GM12878 (cell line): Measurements from ENCODE around the gene GPR26. TPM values are rescaled to one million over a fixed set of nuclear protein-coding genes. Genes with fewer than 3 reads are reported as not detected.

Experiments used
- ATAC-seq: fragments of 200-7000 bp; cut with Tn5 transposase; 3 replicates; pipeline ENCODE4 v1.9.1; 2020; ENCODE audit warnings: mild to moderate bottlenecking, moderate library complexity
- BruUV-seq: library from RNA; stranded (reverse); fragments of 400-500 nt; replicated peaks from 2 replicates; lab custom pipeline; 2021; lab: Mats Ljungman, UMichigan
- CTCF ChIA-PET: fragments of 300-600 bp; sonication (Branson Sonifier 250); formaldehyde crosslinking; extraction: SDS; loops from one replicate; lab custom pipeline; 2021; ENCODE audit warnings: inconsistent platforms; lab: Yijun Ruan, JAX
- POLR2A ChIA-PET: fragments of 350-600 bp; formaldehyde crosslinking; extraction: SDS; loops from one replicate; lab custom pipeline; 2021; ENCODE audit warnings: inconsistent platforms; lab: Charles Lee
- RAD21 ChIA-PET: fragments of 300-600 bp; sonication (Branson Sonifier 250); formaldehyde crosslinking; loops from one replicate; lab custom pipeline; 2023; ENCODE audit warnings: antibody characterized with exemption; ENCODE audit not compliant: unreplicated experiment; lab: Charles Lee
- SMC1A ChIA-PET: fragments of 300-600 bp; sonication (Branson Sonifier 250); formaldehyde crosslinking; loops from one replicate; lab custom pipeline; 2023; ENCODE audit not compliant: unreplicated experiment, uncharacterized antibody; lab: Charles Lee
- DNase-seq: peaks from one replicate; pipeline ENCODE4 v3.0.0-alpha.2; 2011; ENCODE audit warnings: low read depth, low spot score
- FAIRE-seq: peaks from 3 replicates; lab custom pipeline; 2011; peaks lifted over from hg19 to GRCh38; lab: Jason Lieb, UNC
- H2AFZ ChIP-seq: 2 replicates; pipeline ENCODE4 v1.6.0; 2011; ENCODE audit warnings: low read depth, low read length, control low read depth; ENCODE audit not compliant: control insufficient read depth
- H3K27ac ChIP-seq: 2 replicates; pipeline ENCODE4 v1.5.1; 2011; ENCODE audit warnings: control low read depth; ENCODE audit not compliant: control insufficient read depth, insufficient read depth
- H3K27me3 ChIP-seq, 2 experiments: replicated peaks in 1 of 2; 2 replicates each; pipeline versions ENCODE4 v1.6.0 to v1.6.1; 2011; ENCODE audit warnings: low read length in 1 of 2; ENCODE audit not compliant: control insufficient read depth in 2 of 2, insufficient read depth in 2 of 2
- H3K36me3 ChIP-seq, 2 experiments: 2 replicates each; pipeline ENCODE4 v1.5.1; 2011; ENCODE audit warnings: low read length in 1 of 2; ENCODE audit not compliant: control insufficient read depth in 2 of 2, insufficient read depth in 2 of 2
- H3K4me1 ChIP-seq: 2 replicates; pipeline ENCODE4 v1.6.1; 2011; ENCODE audit warnings: mild to moderate bottlenecking, low read length, moderate library complexity, mixed read lengths; ENCODE audit not compliant: control insufficient read depth, insufficient read depth
- H3K4me2 ChIP-seq: 2 replicates; pipeline ENCODE4 v1.6.0; 2011; ENCODE audit warnings: control low read depth; ENCODE audit not compliant: control insufficient read depth, insufficient read depth
- H3K4me3 ChIP-seq: fragments of 200-600 bp; sonication (generic); 2 replicates; pipeline ENCODE4 v1.5.1; 2016
- H3K79me2 ChIP-seq: 2 replicates; pipeline ENCODE4 v1.6.0; 2011; ENCODE audit warnings: low read length; ENCODE audit not compliant: control insufficient read depth, insufficient read depth
- H3K9ac ChIP-seq: 2 replicates; pipeline ENCODE4 v1.8.0; 2011; ENCODE audit warnings: low read length, control low read depth, mixed read lengths; ENCODE audit not compliant: control insufficient read depth, insufficient read depth
- H3K9me3 ChIP-seq: replicated peaks from 3 replicates; pipeline ENCODE4 v1.5.1; 2011; ENCODE audit warnings: mild to moderate bottlenecking, low read length; ENCODE audit not compliant: control insufficient read depth, insufficient read depth
- H4K20me1 ChIP-seq: 2 replicates; pipeline ENCODE4 v1.6.0; 2011; ENCODE audit not compliant: control insufficient read depth, insufficient read depth
- BMI1 ChIP-seq: fragments of 450-650 bp; IDR thresholded peaks from 2 replicates; pipeline ENCODE4 v1.6.1; 2016; ENCODE audit warnings: mild to moderate bottlenecking, moderate library complexity, borderline replicate concordance
- CBX3 ChIP-seq: fragments of 200-600 bp; sonication (generic); IDR thresholded peaks from 2 replicates; pipeline ENCODE4 v1.6.1; 2016; ENCODE audit warnings: low read depth, borderline replicate concordance
- EGR1 ChIP-seq, 2 experiments: IDR thresholded peaks; 1 replicate in 1 of 2; 2 replicates in 1 of 2; pipeline ENCODE4 v1.6.1; 2011 to 2012; ENCODE audit warnings: low read depth in 2 of 2, low read length in 2 of 2, borderline replicate concordance in 1 of 2, mild to moderate bottlenecking in 1 of 2, moderate library complexity in 1 of 2
- NR2C1 ChIP-seq: fragments of 450-650 bp; IDR thresholded peaks from 2 replicates; pipeline ENCODE4 v1.6.1; 2017; ENCODE audit warnings: antibody characterized with exemption, mild to moderate bottlenecking, moderate library complexity
- RUNX3 ChIP-seq: IDR thresholded peaks from 2 replicates; pipeline ENCODE4 v1.6.1; 2012; ENCODE audit warnings: low read length, inconsistent platforms
- TCF12 ChIP-seq: IDR thresholded peaks from 2 replicates; pipeline ENCODE4 v1.6.1; 2011; ENCODE audit warnings: low read depth, mild to moderate bottlenecking, low read length
- YY1 ChIP-seq: IDR thresholded peaks from 2 replicates; pipeline ENCODE4 v1.6.1; 2011; ENCODE audit warnings: low read depth, mild to moderate bottlenecking, low read length
- ZNF24 ChIP-seq: fragments of 450-650 bp; IDR thresholded peaks from 2 replicates; pipeline ENCODE4 v1.6.1; 2017; ENCODE audit warnings: antibody characterized with exemption, mild to moderate bottlenecking
- WGBS: methylation state at CpG from one replicate; pipeline ENCODE4 v1.1.6; 2016; ENCODE audit warnings: low lambda C conversion rate; ENCODE audit not compliant: insufficient replicate concordance, insufficient coverage; ENCODE audit errors: missing lambda C conversion rate; 5-methylcytosine and 5-hydroxymethylcytosine counted together
- in situ Hi-C: fragments of 300-500 bp; cut with MboI; formaldehyde crosslinking; loops from 9 replicates; pipeline ENCODE4 v1.14.3; 2018; ENCODE audit warnings: mixed read lengths
- intact Hi-C: fragments of 100-400 bp; cut with micrococcal nuclease; formaldehyde crosslinking; loops from one replicate; pipeline ENCODE4 v1.14.2; 2022; ENCODE audit not compliant: unreplicated experiment
- polyA plus RNA-seq, 11 experiments: library from polyadenylated mRNA; depleted of rRNA in 4 of 11; unstranded in 6 of 11; stranded (reverse) in 5 of 11; fragments of >200 nt; fragmentation: Nextera tagmentation in 4 of 11; fragmentation: Illumina TruSeq in 1 of 11; extraction: Ambion mirVana in 4 of 11; extraction: Trizol in 1 of 11; gene quantifications; 1 replicate in 1 of 11; 2 replicates in 10 of 11; pipeline versions ENCODE4 v1.2.1 to v1.2.3, GENCODE V29; 2011 to 2016; ENCODE audit warnings: inconsistent platforms in 2 of 11, missing spikeins in 2 of 11, low read depth in 1 of 11
- total RNA-seq, 4 experiments: library from RNA; depleted of rRNA in 3 of 4; stranded (reverse); fragments of >200 nt in 3 of 4; fragmentation: Illumina TruSeq in 1 of 4; extraction: Trizol in 1 of 4; gene quantifications; 2 replicates each; pipeline versions ENCODE4 v1.2.1 to v1.2.3, GENCODE V29; 2013 to 2021

Gene GPR26
- total and polyA plus RNA-seq, 10 of the 15 experiments (the other 5 are each of a cell fraction or from before 2014, with no cell fraction given) = 0.01 to 0.03 TPM; not detected in 8

DNA sequence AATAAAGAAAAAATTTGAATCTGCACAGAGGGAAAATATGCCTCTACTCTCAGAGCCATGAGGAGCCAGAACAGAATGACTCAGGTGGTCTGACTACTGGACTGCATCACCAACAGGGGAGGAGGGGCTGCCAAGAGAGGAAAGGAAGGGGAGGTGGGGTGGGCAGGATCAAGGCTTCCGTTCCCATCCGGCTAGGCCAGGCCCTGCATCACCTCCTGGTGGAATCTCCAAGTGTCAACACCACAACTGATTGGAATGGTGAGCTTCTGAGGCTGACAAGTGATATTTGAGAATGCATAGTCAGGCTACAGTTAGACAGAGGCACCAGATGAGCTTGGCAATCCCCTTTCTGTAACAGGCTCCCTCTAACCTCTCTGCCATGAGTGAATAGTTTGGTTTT, 10.4 kb upstream of the GPR26 start:
- H3K9me3 ChIP-seq = no peaks in the 10 kb centered on the region
- no peaks in the 10 kb centered on the region for H3K79me2 ChIP-seq
- no peak for TF ChIP-seq TCF12
- no peak for TF ChIP-seq RUNX3
- no peak for TF ChIP-seq EGR1 (IDR thresholded peaks at IDR 0.05; ENCODE audit: borderline replicate concordance in 1 of 2, low read depth in 2 of 2, low read length in 2 of 2)
- TF ChIP-seq CBX3 = no peak
- H4K20me1 ChIP-seq = no peaks in the 10 kb centered on the region
- ChIA-PET RAD21 (no interaction called here), SMC1A (interaction anchor here (0.6 kb wide), 1 partner anchor 203 kb away, joined by 4 read pairs; no protein-coding TSS in a partner anchor), CTCF (no interaction called here), POLR2A (no interaction called here)
- H3K27ac ChIP-seq = no peak overlapping the region
- no peaks in the 10 kb centered on the region for H3K36me3 ChIP-seq
- intact Hi-C loops (no loop called here), in situ Hi-C loops (no loop called here)
- no peak for ATAC-seq
- no peak overlapping the region for H2AFZ ChIP-seq
- BruUV-seq = no TSS peak
- peaks cover 0 to 3% of the 10 kb centered on the region in 2 experiments; a peak in 2 of 4 replicates for H3K27me3 ChIP-seq
- H3K9ac ChIP-seq = no peak overlapping the region
- no peak for DNase-seq
- no peaks in the 10 kb centered on the region for H3K4me1 ChIP-seq
- 0% methylated on average over 2 of the region's 2 CpGs for WGBS
- H3K4me3 ChIP-seq = no peak overlapping the region
- no peak for FAIRE-seq
- no peak overlapping the region for H3K4me2 ChIP-seq

DNA sequence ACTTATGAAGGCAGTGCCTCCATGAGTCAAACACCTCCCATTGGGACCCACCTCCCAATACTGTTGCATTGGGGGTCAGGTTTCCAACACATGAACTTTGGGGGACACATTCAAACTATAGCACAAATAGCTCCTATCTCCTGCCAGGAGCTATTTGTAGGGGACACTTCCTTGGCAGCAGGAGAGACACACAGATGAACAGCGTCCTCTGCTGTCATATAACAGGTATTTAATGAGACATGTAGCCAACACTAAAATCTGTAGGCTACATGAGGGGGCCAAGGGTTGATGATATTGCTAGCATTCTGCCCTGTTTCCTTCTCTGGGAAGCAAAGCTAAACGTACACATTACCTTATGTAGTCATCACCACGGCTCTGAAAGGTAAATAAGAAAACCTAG, 2.6 kb upstream of the GPR26 start:
- DNase-seq (no peak), FAIRE-seq (no peak), ATAC-seq (no peak)
- Histone ChIP-seq H3K9ac (no peak overlapping the region), H2AFZ (no peak overlapping the region), H3K36me3 (no peaks in the 10 kb centered on the region), H3K4me3 (no peak overlapping the region), H3K9me3 (no peaks in the 10 kb centered on the region), H3K27me3 (no peaks in the 10 kb centered on the region), H3K27ac (no peak overlapping the region), H3K79me2 (no peaks in the 10 kb centered on the region), H3K4me1 (no peaks in the 10 kb centered on the region), H3K4me2 (no peak overlapping the region), H4K20me1 (no peaks in the 10 kb centered on the region)
- WGBS = 0% methylated on average over 3 of the region's 3 CpGs
- ChIA-PET CTCF (no interaction called here), SMC1A (no interaction called here), POLR2A (no interaction called here), RAD21 (no interaction called here)
- BruUV-seq = no TSS peak
- TF ChIP-seq RUNX3 (no peak), ZNF24 (no peak), NR2C1 (no peak), YY1 (no peak), BMI1 (no peak)
- in situ Hi-C loops = no loop called here
- intact Hi-C loops = no loop called here
